WTC11 (cell line): ENCODE results near the gene GNPNAT1. TPM values are rescaled to one million over a fixed set of nuclear protein-coding genes. Genes with fewer than 3 reads are reported as not detected.

ENCODE experiments used
- ATAC-seq: fragments of 200-7000 bp; cut with Tn5 transposase; 2 replicates; pipeline ENCODE4 v1.10.0; 2021; ENCODE audit warnings: mild to moderate bottlenecking, moderate library complexity
- CTCF ChIA-PET: fragments of 300-600 bp; sonication (Branson Sonifier 250); formaldehyde crosslinking; loops from one replicate; lab custom pipeline; 2021; ENCODE audit warnings: antibody characterized with exemption; lab: Charles Lee
- POLR2A ChIA-PET: fragments of 350-600 bp; sonication (Branson Sonifier 250); formaldehyde crosslinking; loops from one replicate; lab custom pipeline; 2021; ENCODE audit warnings: antibody characterized with exemption; lab: Charles Lee
- DNase-seq: peaks from one replicate; pipeline ENCODE4 v3.0.0; 2021; ENCODE audit warnings: low spot score
- H3K27ac Mint-ChIP-seq: 2 replicates; pipeline ENCODE4 v1.8.0; 2021; ENCODE audit warnings: mixed read lengths
- H3K27me3 Mint-ChIP-seq: 2 replicates; pipeline ENCODE4 v1.8.0; 2021; ENCODE audit warnings: low read depth, mild to moderate bottlenecking, moderate library complexity, mixed read lengths
- H3K36me3 Mint-ChIP-seq: 2 replicates; pipeline ENCODE4 v1.8.0; 2021; ENCODE audit warnings: mixed read lengths
- H3K4me1 Mint-ChIP-seq: 2 replicates; pipeline ENCODE4 v1.8.0; 2022; ENCODE audit warnings: mixed read lengths
- H3K4me3 Mint-ChIP-seq: 2 replicates; pipeline ENCODE4 v1.8.0; 2021; ENCODE audit warnings: mild to moderate bottlenecking, moderate library complexity, mixed read lengths
- H3K9me3 Mint-ChIP-seq: 2 replicates; pipeline ENCODE4 v1.8.0; 2021; ENCODE audit warnings: mixed read lengths
- CREM ChIP-seq: sonication (generic); formaldehyde crosslinking; IDR thresholded peaks from 2 replicates; pipeline ENCODE4 v1.8.1; 2022; ENCODE audit warnings: mild to moderate bottlenecking, missing genetic modification reagents, moderate library complexity
- ELF4 ChIP-seq: sonication (generic); formaldehyde crosslinking; IDR thresholded peaks from 2 replicates; pipeline ENCODE4 v1.8.1; 2022; ENCODE audit warnings: low read depth, mild to moderate bottlenecking, moderate library complexity, missing genetic modification reagents
- EMX1 ChIP-seq: fragments of 250-450 bp; sonication (Bioruptor Pico); IDR thresholded peaks from 2 replicates; pipeline ENCODE4 v1.8.0; 2021; ENCODE audit warnings: mild to moderate bottlenecking
- ESRRA ChIP-seq: sonication (generic); formaldehyde crosslinking; IDR thresholded peaks from 2 replicates; pipeline ENCODE4 v1.8.1; 2022; ENCODE audit warnings: mild to moderate bottlenecking, missing genetic modification reagents, borderline replicate concordance
- FOXP1 ChIP-seq: sonication (generic); formaldehyde crosslinking; IDR thresholded peaks from 2 replicates; pipeline ENCODE4 v1.8.0; 2022; ENCODE audit warnings: missing genetic modification reagents, mild to moderate bottlenecking, moderate library complexity, borderline replicate concordance
- GABPB1 ChIP-seq: sonication (generic); formaldehyde crosslinking; IDR thresholded peaks from 2 replicates; pipeline ENCODE4 v1.8.1; 2023; ENCODE audit warnings: mild to moderate bottlenecking, missing genetic modification reagents
- GRHL2 ChIP-seq: fragments of 250-450 bp; sonication (Bioruptor Pico); IDR thresholded peaks from 2 replicates; pipeline ENCODE4 v1.8.0; 2022; ENCODE audit warnings: mild to moderate bottlenecking, moderate library complexity; ENCODE audit not compliant: insufficient replicate concordance, severe bottlenecking
- IRF1 ChIP-seq: sonication (generic); formaldehyde crosslinking; IDR thresholded peaks from 2 replicates; pipeline ENCODE4 v1.8.0; 2023; ENCODE audit warnings: missing genetic modification reagents
- JAZF1 ChIP-seq: fragments of 250-450 bp; sonication (Bioruptor Pico); IDR thresholded peaks from 2 replicates; pipeline ENCODE4 v1.9.0; 2021; ENCODE audit warnings: moderate library complexity, mild to moderate bottlenecking, inconsistent platforms
- NFE2L1 ChIP-seq: sonication (generic); formaldehyde crosslinking; IDR thresholded peaks from 2 replicates; pipeline ENCODE4 v1.8.1; 2023; ENCODE audit warnings: missing genetic modification reagents
- PRRX2 ChIP-seq: fragments of 250-450 bp; sonication (Bioruptor Pico); IDR thresholded peaks from 2 replicates; pipeline ENCODE4 v1.8.0; 2021; ENCODE audit warnings: mild to moderate bottlenecking
- SMAD3 ChIP-seq: sonication (generic); formaldehyde crosslinking; IDR thresholded peaks from 2 replicates; pipeline ENCODE4 v1.8.0; 2022; ENCODE audit warnings: missing genetic modification reagents, mild to moderate bottlenecking, borderline replicate concordance
- SP1 ChIP-seq: sonication (generic); formaldehyde crosslinking; conservative IDR thresholded peaks from 2 replicates; pipeline ENCODE4 v1.8.1; 2022; ENCODE audit warnings: missing genetic modification reagents
- TCF7 ChIP-seq: sonication (generic); formaldehyde crosslinking; IDR thresholded peaks from 2 replicates; pipeline ENCODE4 v1.8.0; 2022; ENCODE audit warnings: mild to moderate bottlenecking, low read depth, missing genetic modification reagents, moderate library complexity
- ZBTB21 ChIP-seq: sonication (generic); formaldehyde crosslinking; IDR thresholded peaks from 2 replicates; pipeline ENCODE4 v1.8.1; 2023; ENCODE audit warnings: mild to moderate bottlenecking, missing genetic modification reagents, borderline replicate concordance
- ZNF121 ChIP-seq: sonication (generic); formaldehyde crosslinking; IDR thresholded peaks from 2 replicates; pipeline ENCODE4 v1.8.0; 2023; ENCODE audit warnings: missing genetic modification reagents
- ZNF396 ChIP-seq: fragments of 250-450 bp; sonication (Bioruptor Pico); IDR thresholded peaks from 2 replicates; pipeline ENCODE4 v1.8.0; 2021; ENCODE audit warnings: mild to moderate bottlenecking, moderate library complexity, borderline replicate concordance
- total RNA-seq: library from RNA; stranded (reverse); gene quantifications from 3 replicates; pipeline ENCODE4 v1.2.3, GENCODE V29; 2021
- TF ChIP-seq, protein P1 (sequence below): sonication (generic); formaldehyde crosslinking; conservative IDR thresholded peaks from 2 replicates; pipeline ENCODE4 v1.8.1; 2022; ENCODE audit warnings: mild to moderate bottlenecking, missing genetic modification reagents
- TF ChIP-seq, protein P2 (sequence below): sonication (generic); formaldehyde crosslinking; IDR thresholded peaks from 2 replicates; pipeline ENCODE4 v1.8.1; 2023; ENCODE audit warnings: mild to moderate bottlenecking, moderate library complexity, missing genetic modification reagents
- TF ChIP-seq, protein P3 (sequence below): sonication (generic); formaldehyde crosslinking; IDR thresholded peaks from 2 replicates; pipeline ENCODE4 v1.8.0; 2022; ENCODE audit warnings: mild to moderate bottlenecking, missing genetic modification reagents
- TF ChIP-seq, protein P4 (sequence below): sonication (generic); formaldehyde crosslinking; IDR thresholded peaks from 2 replicates; pipeline ENCODE4 v1.8.1; 2023; ENCODE audit warnings: mild to moderate bottlenecking, missing genetic modification reagents, borderline replicate concordance
- TF ChIP-seq, protein P5 (sequence below): sonication (generic); formaldehyde crosslinking; IDR thresholded peaks from 2 replicates; pipeline ENCODE4 v1.8.0; 2022; ENCODE audit warnings: mild to moderate bottlenecking, missing genetic modification reagents

The GNPNAT1 gene
- total RNA-seq, 1 experiment from 2014 or later, result 43.5 TPM

DNA sequence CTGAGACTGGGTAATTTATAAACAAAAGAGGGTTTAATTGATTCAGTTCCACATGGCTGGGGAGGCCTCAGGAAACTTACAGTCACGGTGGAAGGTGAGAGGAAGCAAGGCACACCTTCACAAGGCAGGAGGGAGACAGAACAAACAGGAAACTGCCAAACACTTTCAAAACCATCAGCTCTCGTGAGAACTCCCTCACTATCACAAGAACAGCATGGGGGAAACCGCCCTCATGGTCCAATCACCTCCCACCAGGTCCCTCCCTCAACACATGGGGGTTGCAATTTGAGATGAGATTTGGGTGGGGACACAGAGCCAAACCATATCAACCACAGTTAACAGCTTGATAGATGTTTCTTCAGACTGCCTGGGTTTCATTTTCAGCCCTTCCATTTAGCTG is 6.2 kb upstream of the GNPNAT1 start:
- POLR2A ChIA-PET, result no interaction called here
- TF ChIP-seq ZNF396 (CRISPR knock-in tag) (no peak), SP1 (no peak)
- Mint-ChIP-seq H3K36me3 (no peaks in the 10 kb centered on the region), H3K4me1 (no peaks in the 10 kb centered on the region), H3K9me3 (no peaks in the 10 kb centered on the region), H3K27ac (no peak overlapping the region), H3K27me3 (no peaks in the 10 kb centered on the region), H3K4me3 (no peak overlapping the region)
- CTCF ChIA-PET, result no interaction called here
- no peak for ATAC-seq
- DNase-seq, result no peak

GRCh38 chr14:52793061-52793460 is 1.7 kb upstream of the GNPNAT1 start:
- no peaks in the 10 kb centered on the region for H3K9me3 Mint-ChIP-seq
- POLR2A ChIA-PET, result no interaction called here
- no peak overlapping the region for H3K4me3 Mint-ChIP-seq
- no peaks in the 10 kb centered on the region for H3K36me3 Mint-ChIP-seq
- no peak for ATAC-seq
- CTCF ChIA-PET, result no interaction called here
- TF ChIP-seq ZNF121 (CRISPR knock-in tag), result peak; percentile 52; the same call in 1 of the 2 replicates
- TF ChIP-seq, protein P1, sequence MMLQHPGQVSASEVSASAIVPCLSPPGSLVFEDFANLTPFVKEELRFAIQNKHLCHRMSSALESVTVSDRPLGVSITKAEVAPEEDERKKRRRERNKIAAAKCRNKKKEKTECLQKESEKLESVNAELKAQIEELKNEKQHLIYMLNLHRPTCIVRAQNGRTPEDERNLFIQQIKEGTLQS (CRISPR knock-in tag), result no peak
- no peak overlapping the region for H3K27ac Mint-ChIP-seq
- DNase-seq, result no peak
- H3K4me1 Mint-ChIP-seq, result peaks cover 22% of the 10 kb centered on the region
- no peaks in the 10 kb centered on the region for H3K27me3 Mint-ChIP-seq

GRCh38 chr14:52792097-52792415 is 649 bp upstream of the GNPNAT1 start:
- H3K27ac Mint-ChIP-seq, result peak overlapping the region; percentile 99
- no peaks in the 10 kb centered on the region for H3K9me3 Mint-ChIP-seq
- H3K4me3 Mint-ChIP-seq, result peak overlapping the region; percentile 68
- POLR2A ChIA-PET, result interaction anchor here (0.8 to 2.5 kb wide), 3 partner anchors 21 to 240 kb away, joined by 3 to 19 read pairs (median 7); partner anchors contain the start of genes GPR137C, STYX and TXNDC16
- H3K4me1 Mint-ChIP-seq, result peaks cover 22% of the 10 kb centered on the region
- H3K36me3 Mint-ChIP-seq, result 0 out of 2 replicates have a peak, but pooled peaks cover 3% of the 10 kb centered on the region
- TF ChIP-seq EMX1 (CRISPR knock-in tag), result no peak
- TF ChIP-seq, protein P2, sequence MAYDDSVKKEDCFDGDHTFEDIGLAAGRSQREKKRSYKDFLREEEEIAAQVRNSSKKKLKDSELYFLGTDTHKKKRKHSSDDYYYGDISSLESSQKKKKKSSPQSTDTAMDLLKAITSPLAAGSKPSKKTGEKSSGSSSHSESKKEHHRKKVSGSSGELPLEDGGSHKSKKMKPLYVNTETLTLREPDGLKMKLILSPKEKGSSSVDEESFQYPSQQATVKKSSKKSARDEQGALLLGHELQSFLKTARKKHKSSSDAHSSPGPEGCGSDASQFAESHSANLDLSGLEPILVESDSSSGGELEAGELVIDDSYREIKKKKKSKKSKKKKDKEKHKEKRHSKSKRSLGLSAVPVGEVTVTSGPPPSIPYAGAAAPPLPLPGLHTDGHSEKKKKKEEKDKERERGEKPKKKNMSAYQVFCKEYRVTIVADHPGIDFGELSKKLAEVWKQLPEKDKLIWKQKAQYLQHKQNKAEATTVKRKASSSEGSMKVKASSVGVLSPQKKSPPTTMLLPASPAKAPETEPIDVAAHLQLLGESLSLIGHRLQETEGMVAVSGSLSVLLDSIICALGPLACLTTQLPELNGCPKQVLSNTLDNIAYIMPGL (CRISPR knock-in tag), result no peak
- TF ChIP-seq GABPB1, result no peak
- TF ChIP-seq, protein P3, sequence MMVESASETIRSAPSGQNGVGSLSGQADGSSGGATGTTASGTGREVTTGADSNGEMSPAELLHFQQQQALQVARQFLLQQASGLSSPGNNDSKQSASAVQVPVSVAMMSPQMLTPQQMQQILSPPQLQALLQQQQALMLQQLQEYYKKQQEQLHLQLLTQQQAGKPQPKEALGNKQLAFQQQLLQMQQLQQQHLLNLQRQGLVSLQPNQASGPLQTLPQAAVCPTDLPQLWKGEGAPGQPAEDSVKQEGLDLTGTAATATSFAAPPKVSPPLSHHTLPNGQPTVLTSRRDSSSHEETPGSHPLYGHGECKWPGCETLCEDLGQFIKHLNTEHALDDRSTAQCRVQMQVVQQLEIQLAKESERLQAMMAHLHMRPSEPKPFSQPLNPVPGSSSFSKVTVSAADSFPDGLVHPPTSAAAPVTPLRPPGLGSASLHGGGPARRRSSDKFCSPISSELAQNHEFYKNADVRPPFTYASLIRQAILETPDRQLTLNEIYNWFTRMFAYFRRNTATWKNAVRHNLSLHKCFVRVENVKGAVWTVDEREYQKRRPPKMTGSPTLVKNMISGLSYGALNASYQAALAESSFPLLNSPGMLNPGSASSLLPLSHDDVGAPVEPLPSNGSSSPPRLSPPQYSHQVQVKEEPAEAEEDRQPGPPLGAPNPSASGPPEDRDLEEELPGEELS (CRISPR knock-in tag), result no peak
- TF ChIP-seq SMAD3 (CRISPR knock-in tag), result no peak
- TF ChIP-seq GRHL2, result no peak
- TF ChIP-seq ZBTB21 (CRISPR knock-in tag), result no peak
- TF ChIP-seq CREM (CRISPR knock-in tag), result no peak
- TF ChIP-seq, protein P4, sequence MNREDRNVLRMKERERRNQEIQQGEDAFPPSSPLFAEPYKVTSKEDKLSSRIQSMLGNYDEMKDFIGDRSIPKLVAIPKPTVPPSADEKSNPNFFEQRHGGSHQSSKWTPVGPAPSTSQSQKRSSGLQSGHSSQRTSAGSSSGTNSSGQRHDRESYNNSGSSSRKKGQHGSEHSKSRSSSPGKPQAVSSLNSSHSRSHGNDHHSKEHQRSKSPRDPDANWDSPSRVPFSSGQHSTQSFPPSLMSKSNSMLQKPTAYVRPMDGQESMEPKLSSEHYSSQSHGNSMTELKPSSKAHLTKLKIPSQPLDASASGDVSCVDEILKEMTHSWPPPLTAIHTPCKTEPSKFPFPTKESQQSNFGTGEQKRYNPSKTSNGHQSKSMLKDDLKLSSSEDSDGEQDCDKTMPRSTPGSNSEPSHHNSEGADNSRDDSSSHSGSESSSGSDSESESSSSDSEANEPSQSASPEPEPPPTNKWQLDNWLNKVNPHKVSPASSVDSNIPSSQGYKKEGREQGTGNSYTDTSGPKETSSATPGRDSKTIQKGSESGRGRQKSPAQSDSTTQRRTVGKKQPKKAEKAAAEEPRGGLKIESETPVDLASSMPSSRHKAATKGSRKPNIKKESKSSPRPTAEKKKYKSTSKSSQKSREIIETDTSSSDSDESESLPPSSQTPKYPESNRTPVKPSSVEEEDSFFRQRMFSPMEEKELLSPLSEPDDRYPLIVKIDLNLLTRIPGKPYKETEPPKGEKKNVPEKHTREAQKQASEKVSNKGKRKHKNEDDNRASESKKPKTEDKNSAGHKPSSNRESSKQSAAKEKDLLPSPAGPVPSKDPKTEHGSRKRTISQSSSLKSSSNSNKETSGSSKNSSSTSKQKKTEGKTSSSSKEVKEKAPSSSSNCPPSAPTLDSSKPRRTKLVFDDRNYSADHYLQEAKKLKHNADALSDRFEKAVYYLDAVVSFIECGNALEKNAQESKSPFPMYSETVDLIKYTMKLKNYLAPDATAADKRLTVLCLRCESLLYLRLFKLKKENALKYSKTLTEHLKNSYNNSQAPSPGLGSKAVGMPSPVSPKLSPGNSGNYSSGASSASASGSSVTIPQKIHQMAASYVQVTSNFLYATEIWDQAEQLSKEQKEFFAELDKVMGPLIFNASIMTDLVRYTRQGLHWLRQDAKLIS, result no peak
- TF ChIP-seq NFE2L1 (CRISPR knock-in tag), result no peak
- TF ChIP-seq TCF7 (CRISPR knock-in tag), result no peak
- no peak for TF ChIP-seq PRRX2 (CRISPR knock-in tag)
- no peak for TF ChIP-seq ELF4 (CRISPR knock-in tag)
- no peak for TF ChIP-seq JAZF1 (CRISPR knock-in tag)
- no peak for TF ChIP-seq IRF1 (CRISPR knock-in tag)
- TF ChIP-seq, protein P5, sequence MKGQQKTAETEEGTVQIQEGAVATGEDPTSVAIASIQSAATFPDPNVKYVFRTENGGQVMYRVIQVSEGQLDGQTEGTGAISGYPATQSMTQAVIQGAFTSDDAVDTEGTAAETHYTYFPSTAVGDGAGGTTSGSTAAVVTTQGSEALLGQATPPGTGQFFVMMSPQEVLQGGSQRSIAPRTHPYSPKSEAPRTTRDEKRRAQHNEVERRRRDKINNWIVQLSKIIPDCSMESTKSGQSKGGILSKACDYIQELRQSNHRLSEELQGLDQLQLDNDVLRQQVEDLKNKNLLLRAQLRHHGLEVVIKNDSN (CRISPR knock-in tag), result no peak
- no peak for TF ChIP-seq FOXP1 (CRISPR knock-in tag)
- TF ChIP-seq ESRRA (CRISPR knock-in tag), result no peak
- H3K27me3 Mint-ChIP-seq, result no peaks in the 10 kb centered on the region
- ATAC-seq (no peak), DNase-seq (no peak)
- CTCF ChIA-PET, result interaction anchor here (0.6 to 2.2 kb wide), 3 partner anchors 10 to 169 kb away, joined by 3 to 12 read pairs (median 4); no protein-coding TSS in a partner anchor
